Thymus (tissue), 11 donors: ENCODE measurements around the gene TMEM117. TPM values are rescaled to one million over a fixed set of nuclear protein-coding genes. Genes with fewer than 3 reads are reported as not detected.

Experiments used
- DNase-seq, 9 donors: peaks; one replicate each; pipeline ENCODE4 v3.0.0-alpha.2; 2013; ENCODE audit warnings: low spot score in 9 of 9, low read depth in 6 of 9, missing footprints in 1 of 9
- H3K27ac ChIP-seq, 2 donors: one replicate each; pipeline ENCODE4 v1.5.1; 2013; ENCODE audit warnings: control low read depth in 1 of 2, low read depth in 1 of 2, low read length in 1 of 2, mild to moderate bottlenecking in 1 of 2, moderate library complexity in 1 of 2
- H3K27me3 ChIP-seq, 2 donors: one replicate each; pipeline ENCODE4 v1.5.1; 2013; ENCODE audit warnings: low read length in 1 of 2; ENCODE audit not compliant: control insufficient read depth in 2 of 2, insufficient read depth in 1 of 2
- H3K36me3 ChIP-seq, 2 donors: one replicate each; pipeline ENCODE4 v1.5.1; 2013; ENCODE audit warnings: low read length in 1 of 2, mild to moderate bottlenecking in 1 of 2, moderate library complexity in 1 of 2; ENCODE audit not compliant: control insufficient read depth in 2 of 2, insufficient read depth in 2 of 2
- H3K4me1 ChIP-seq, 2 donors: one replicate each; pipeline ENCODE4 v1.5.1; 2013; ENCODE audit warnings: low read length in 2 of 2; ENCODE audit not compliant: control insufficient read depth in 2 of 2, insufficient read depth in 2 of 2
- H3K4me3 ChIP-seq, 2 donors: one replicate each; pipeline ENCODE4 v1.5.1; 2013; ENCODE audit warnings: low read length in 2 of 2, control low read depth in 1 of 2, mild to moderate bottlenecking in 1 of 2
- H3K9me3 ChIP-seq, 2 donors: one replicate each; pipeline ENCODE4 v1.5.1; 2013; ENCODE audit warnings: low read length in 1 of 2, mild to moderate bottlenecking in 1 of 2; ENCODE audit not compliant: control insufficient read depth in 2 of 2, insufficient read depth in 1 of 2
- WGBS: extraction: QIAGEN DNeasy Blood & Tissue Kit; methylation state at CpG from one replicate; pipeline ENCODE4 v1.1.7; 2013; 5-methylcytosine and 5-hydroxymethylcytosine counted together
- polyA plus RNA-seq: library from polyadenylated mRNA; stranded (reverse); fragments of 200-250 nt; gene quantifications from one replicate; pipeline ENCODE4 v1.2.3, GENCODE V29; 2013
- total RNA-seq: library from RNA; stranded (reverse); fragments of 120-200 nt; gene quantifications from one replicate; pipeline ENCODE4 v1.2.4, GENCODE V29; 2013
- donor health status: healthy.

Gene TMEM117
- total and polyA plus RNA-seq, 2 donors, result 3.6 to 4.5 TPM

GRCh38 chr12:44091948-44092606, 256.2 kb downstream of the TMEM117 start:
- 94% methylated on average over 3 of the region's 3 CpGs for WGBS
- no peaks in the 10 kb centered on the region for H3K4me1 ChIP-seq
- DNase-seq, result no peak
- no peaks in the 10 kb centered on the region for H3K27me3 ChIP-seq
- no peak overlapping the region for H3K27ac ChIP-seq
- no peaks in the 10 kb centered on the region for H3K36me3 ChIP-seq
- no peak overlapping the region for H3K4me3 ChIP-seq
- no peaks in the 10 kb centered on the region for H3K9me3 ChIP-seq

- 87% methylated on average over 1 of the region's 1 CpG for WGBS
- no peaks in the 10 kb centered on the region for H3K9me3 ChIP-seq
- H3K36me3 ChIP-seq, result no peaks in the 10 kb centered on the region
- H3K27ac ChIP-seq, result no peak overlapping the region
- no peaks in the 10 kb centered on the region for H3K4me1 ChIP-seq
- no peak overlapping the region for H3K4me3 ChIP-seq
- H3K27me3 ChIP-seq, result no peaks in the 10 kb centered on the region
- DNase-seq, result no peak
These were observed 262.9 kb downstream of the TMEM117 start for GRCh38 chr12:44098786-44099185.

- Histone ChIP-seq H3K36me3 (no peaks in the 10 kb centered on the region), H3K27ac (no peak overlapping the region), H3K4me3 (no peak overlapping the region), H3K27me3 (no peaks in the 10 kb centered on the region), H3K4me1 (no peaks in the 10 kb centered on the region), H3K9me3 (no peaks in the 10 kb centered on the region)
- no peak for DNase-seq
- 93% methylated on average over 1 of the region's 1 CpG for WGBS
These were observed 263.6 kb downstream of the TMEM117 start for GRCh38 chr12:44099486-44099885.

- WGBS, result 97% methylated on average over 2 of the region's 2 CpGs
- no peaks in the 10 kb centered on the region for H3K4me1 ChIP-seq
These were observed 264.4 kb downstream of the TMEM117 start for GRCh38 chr12:44100264-44100663.

GRCh38 chr12:44101475-44101874, 265.6 kb downstream of the TMEM117 start:
- WGBS, result 97% methylated on average over 4 of the region's 4 CpGs
- Histone ChIP-seq H3K27ac (no peak overlapping the region), H3K36me3 (no peaks in the 10 kb centered on the region), H3K27me3 (no peaks in the 10 kb centered on the region), H3K4me1 (no peaks in the 10 kb centered on the region), H3K9me3 (no peaks in the 10 kb centered on the region), H3K4me3 (no peak overlapping the region)
- DNase-seq, result no peak

More at GRCh38 chr12:44100264-44100663, 264.4 kb downstream of the TMEM117 start:
- DNase-seq, result no peak
- no peaks in the 10 kb centered on the region for H3K36me3 ChIP-seq
- H3K27me3 ChIP-seq, result no peaks in the 10 kb centered on the region
- no peak overlapping the region for H3K27ac ChIP-seq
- H3K9me3 ChIP-seq, result no peaks in the 10 kb centered on the region
- no peak overlapping the region for H3K4me3 ChIP-seq

- 96% methylated on average over 2 of the region's 2 CpGs for WGBS
- Histone ChIP-seq H3K27ac (no peak overlapping the region), H3K4me3 (no peak overlapping the region), H3K36me3 (no peaks in the 10 kb centered on the region), H3K9me3 (peaks cover 0 to 3% of the 10 kb centered on the region in 2 donors), H3K4me1 (no peaks in the 10 kb centered on the region), H3K27me3 (no peaks in the 10 kb centered on the region)
- DNase-seq, result no peak
These were observed 279.0 kb downstream of the TMEM117 start for GRCh38 chr12:44114906-44115305.

GRCh38 chr12:44117337-44117736, 281.5 kb downstream of the TMEM117 start:
- Histone ChIP-seq H3K4me1 (no peaks in the 10 kb centered on the region), H3K36me3 (no peaks in the 10 kb centered on the region), H3K27me3 (no peaks in the 10 kb centered on the region), H3K9me3 (peaks cover 0 to 4% of the 10 kb centered on the region in 2 donors), H3K4me3 (no peak overlapping the region), H3K27ac (no peak overlapping the region)
- WGBS, result 100% methylated on average over 1 of the region's 1 CpG
- no peak for DNase-seq

- H3K4me1 ChIP-seq, result no peaks in the 10 kb centered on the region
- H3K36me3 ChIP-seq, result no peaks in the 10 kb centered on the region
- H3K27ac ChIP-seq, result no peak overlapping the region
- no peak overlapping the region for H3K4me3 ChIP-seq
- no peaks in the 10 kb centered on the region for H3K27me3 ChIP-seq
- DNase-seq, result no peak
- H3K9me3 ChIP-seq, result peaks cover 0 to 4% of the 10 kb centered on the region in 2 donors
These were observed 283.1 kb downstream of the TMEM117 start for GRCh38 chr12:44118946-44119345.

GRCh38 chr12:44126806-44127205, 290.9 kb downstream of the TMEM117 start:
- no peaks in the 10 kb centered on the region for H3K36me3 ChIP-seq
- no peaks in the 10 kb centered on the region for H3K27me3 ChIP-seq
- 92% methylated on average over 1 of the region's 1 CpG for WGBS
- no peaks in the 10 kb centered on the region for H3K4me1 ChIP-seq
- H3K9me3 ChIP-seq, result no peaks in the 10 kb centered on the region
- H3K4me3 ChIP-seq, result no peak overlapping the region
- no peak overlapping the region for H3K27ac ChIP-seq
- DNase-seq, result no peak
